Effector CD8-positive, alpha-beta T cell (primary cell): ENCODE results near the gene LRWD1.
"Not testable (repeated sequence)": the region's sequence is repeated elsewhere in the genome, so short reads cannot be mapped to it uniquely, and the experiment has no call there.

ENCODE experiments used
- DNase-seq: peaks from one replicate; lab custom pipeline; 2025; lab: John Stamatoyannopoulos, UW

The LRWD1 gene

GRCh38 chr7:102468478-102469350 is 3.9 kb downstream of the LRWD1 start:
- DNase-seq: no peak

GRCh38 chr7:102469351-102469971 is 4.7 kb downstream of the LRWD1 start:
- no peak for DNase-seq

GRCh38 chr7:102469972-102470825 is 5.4 kb downstream of the LRWD1 start:
- DNase-seq: no peak

- DNase-seq: no peak
These were observed 7.0 kb downstream of the LRWD1 start for GRCh38 chr7:102471791-102472125.

GRCh38 chr7:102472126-102473041 is 7.6 kb downstream of the LRWD1 start:
- no peak for DNase-seq

GRCh38 chr7:102473271-102473991 is 8.6 kb downstream of the LRWD1 start:
- no peak for DNase-seq

GRCh38 chr7:102474116-102474515 is 9.3 kb downstream of the LRWD1 start:
- DNase-seq: not testable (repeated sequence)

- not testable (repeated sequence) for DNase-seq
These were observed 10.1 kb downstream of the LRWD1 start for GRCh38 chr7:102474736-102475435.

- DNase-seq: not testable (repeated sequence)
These were observed 13.8 kb downstream of the LRWD1 start, which contains the start of gene POLR2J for GRCh38 chr7:102478314-102479208. POLR2J (minus strand) TSS chr7:102478922; CDS start chr7:102478860, 62 bp downstream.

- DNase-seq: not testable (repeated sequence)
These were observed 14.4 kb downstream of the LRWD1 start for GRCh38 chr7:102479209-102479584.

- not testable (repeated sequence) for DNase-seq
These were observed 15.3 kb downstream of the LRWD1 start for GRCh38 chr7:102479982-102480637.

- not testable (repeated sequence) for DNase-seq
These were observed 17.2 kb downstream of the LRWD1 start for GRCh38 chr7:102481962-102482361.

- not testable (repeated sequence) for DNase-seq
These were observed 19.5 kb downstream of the LRWD1 start for GRCh38 chr7:102484317-102484716.

GRCh38 chr7:102490529-102491075 is 25.8 kb downstream of the LRWD1 start:
- not testable (repeated sequence) for DNase-seq

GRCh38 chr7:102493220-102493935 is 28.6 kb downstream of the LRWD1 start:
- not testable (repeated sequence) for DNase-seq

- DNase-seq: not testable (repeated sequence)
These were observed 29.2 kb downstream of the LRWD1 start for GRCh38 chr7:102494026-102494425.

GRCh38 chr7:102494473-102495149 is 29.8 kb downstream of the LRWD1 start:
- DNase-seq: not testable (repeated sequence)
